Adipocyte (in vitro differentiated cells): ENCODE results near the gene KDR.

Experiments used
- DNase-seq: peaks from one replicate; pipeline ENCODE4 v3.0.0-alpha.2; 2015; ENCODE audit warnings: low read depth
- H3K27me3 ChIP-seq: replicated peaks from 2 replicates; pipeline ENCODE4 v1.7.0; 2013; ENCODE audit warnings: mild to moderate bottlenecking, low read length, moderate library complexity; ENCODE audit not compliant: control insufficient read depth, insufficient read depth
- H3K36me3 ChIP-seq: 2 replicates; pipeline ENCODE4 v1.7.0; 2013; ENCODE audit warnings: low read length, mild to moderate bottlenecking, moderate library complexity; ENCODE audit not compliant: control insufficient read depth, insufficient read depth, severe bottlenecking
- H3K4me1 ChIP-seq: 2 replicates; pipeline ENCODE4 v1.7.0; 2013; ENCODE audit warnings: mild to moderate bottlenecking, low read length, moderate library complexity; ENCODE audit not compliant: control insufficient read depth, insufficient read depth
- H3K4me3 ChIP-seq: 2 replicates; pipeline ENCODE4 v1.7.0; 2013; ENCODE audit warnings: mild to moderate bottlenecking, low read length, moderate library complexity
- H3K9ac ChIP-seq: 2 replicates; pipeline ENCODE4 v1.7.0; 2013; ENCODE audit warnings: mild to moderate bottlenecking, low read length, moderate library complexity
- H3K9me3 ChIP-seq: 2 replicates; pipeline ENCODE4 v1.7.0; 2013; ENCODE audit warnings: mild to moderate bottlenecking, low read length, moderate library complexity; ENCODE audit not compliant: control insufficient read depth

Gene KDR

DNA sequence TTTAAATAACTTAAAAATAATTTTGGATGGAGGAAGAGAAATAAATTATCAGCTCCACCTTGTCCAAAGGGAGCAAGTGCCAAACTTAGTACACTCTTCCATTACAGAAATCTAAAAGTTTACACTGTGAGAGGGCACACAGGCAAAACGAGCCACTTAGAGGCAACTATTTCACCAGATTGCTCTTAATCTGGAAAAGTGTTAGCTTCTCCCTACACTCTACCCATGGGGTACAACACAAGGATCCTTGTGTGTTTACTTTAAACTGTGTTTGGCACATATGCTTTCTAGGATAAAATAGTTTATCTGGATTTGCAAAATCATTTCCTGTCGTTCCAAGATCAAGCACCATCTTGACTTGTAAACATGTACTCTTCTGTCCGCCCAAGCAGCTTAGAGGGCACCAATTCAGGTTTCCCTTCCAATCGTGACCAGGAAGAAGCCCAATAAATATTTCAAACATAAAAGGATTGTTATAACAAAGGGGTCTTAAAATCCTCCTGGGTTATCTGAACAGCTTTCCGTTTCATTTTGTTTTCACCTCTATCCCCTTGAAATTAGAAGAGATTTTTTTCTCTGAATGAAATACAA is 29.0 kb upstream of the KDR start:
- H3K9ac ChIP-seq: no peak overlapping the region
- H3K9me3 ChIP-seq: no peaks in the 10 kb centered on the region
- H3K27me3 ChIP-seq: peaks cover 7% of the 10 kb centered on the region
- peaks cover 3% of the 10 kb centered on the region for H3K4me1 ChIP-seq
- DNase-seq: no peak
- H3K4me3 ChIP-seq: no peak overlapping the region
- no peaks in the 10 kb centered on the region for H3K36me3 ChIP-seq

DNA sequence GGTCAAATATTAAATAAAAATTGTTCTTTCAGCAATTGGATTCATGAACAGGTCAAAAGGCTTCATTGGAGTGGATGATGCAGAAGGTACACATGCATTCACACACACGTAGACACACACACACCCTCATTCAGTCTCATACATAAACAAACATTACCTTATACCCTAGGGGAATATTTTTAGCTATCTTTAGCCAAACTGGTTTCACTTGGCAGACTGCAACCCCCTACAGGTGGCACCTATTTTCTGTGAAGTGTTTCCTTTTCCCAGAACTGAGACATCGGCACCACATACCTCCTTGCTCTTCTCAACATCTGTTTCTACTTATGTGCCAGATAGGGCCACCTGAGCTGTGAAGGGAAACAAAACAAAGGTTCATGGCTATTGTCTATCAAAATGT is 18.5 kb upstream of the KDR start:
- peaks cover 2% of the 10 kb centered on the region for H3K27me3 ChIP-seq
- no peak for DNase-seq
- no peaks in the 10 kb centered on the region for H3K9me3 ChIP-seq
- no peak overlapping the region for H3K4me3 ChIP-seq
- no peak overlapping the region for H3K9ac ChIP-seq
- no peaks in the 10 kb centered on the region for H3K36me3 ChIP-seq
- no peaks in the 10 kb centered on the region for H3K4me1 ChIP-seq

DNA sequence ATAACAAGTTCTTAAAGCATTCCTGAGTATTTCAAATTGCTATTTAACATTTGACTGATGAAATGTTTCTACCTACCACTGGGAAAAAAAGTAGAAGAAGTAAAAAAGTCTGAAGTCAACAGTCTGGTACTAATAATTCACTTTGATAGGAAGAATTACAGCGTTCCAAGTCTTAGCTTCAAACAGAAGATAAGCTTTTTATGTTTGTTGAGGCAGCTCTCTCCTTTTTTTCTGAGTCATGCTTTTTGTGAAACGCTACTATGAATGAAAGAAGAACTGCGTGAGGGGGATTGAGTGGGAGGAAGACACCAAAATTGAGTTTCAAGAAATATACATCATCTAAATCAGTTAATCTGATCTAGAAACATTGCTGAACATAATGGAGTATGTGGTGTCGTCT is 13.0 kb upstream of the KDR start:
- Histone ChIP-seq H3K9me3 (no peaks in the 10 kb centered on the region), H3K4me1 (no peaks in the 10 kb centered on the region), H3K27me3 (no peaks in the 10 kb centered on the region), H3K9ac (no peak overlapping the region), H3K4me3 (no peak overlapping the region), H3K36me3 (no peaks in the 10 kb centered on the region)
- no peak for DNase-seq

- H3K4me1 ChIP-seq: no peaks in the 10 kb centered on the region
- no peaks in the 10 kb centered on the region for H3K9me3 ChIP-seq
- no peaks in the 10 kb centered on the region for H3K36me3 ChIP-seq
- no peaks in the 10 kb centered on the region for H3K27me3 ChIP-seq
- DNase-seq: no peak
- no peak overlapping the region for H3K4me3 ChIP-seq
- H3K9ac ChIP-seq: no peak overlapping the region
Observed at GRCh38 chr4:55136634-55137033, 11.2 kb upstream of the KDR start.

DNA sequence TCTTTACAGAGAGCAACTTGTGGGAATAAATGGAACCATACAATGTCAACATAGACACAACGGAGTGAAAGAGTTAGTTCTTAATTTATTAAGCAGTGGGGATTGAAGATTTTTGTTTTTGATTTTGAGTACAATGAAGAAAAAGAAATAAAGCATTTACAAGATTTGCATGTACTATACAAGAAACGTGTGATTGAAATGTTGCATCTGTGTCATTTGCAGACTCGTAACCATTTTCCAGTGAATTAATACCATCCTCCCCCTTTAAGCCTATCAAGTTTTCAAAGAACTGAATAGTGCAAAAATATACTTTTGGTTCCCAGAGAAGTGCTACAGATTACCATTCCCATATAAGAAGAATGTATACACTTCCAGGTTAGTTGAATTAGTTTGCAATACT is 8.6 kb upstream of the KDR start:
- H3K9ac ChIP-seq: no peak overlapping the region
- H3K9me3 ChIP-seq: no peaks in the 10 kb centered on the region
- no peak overlapping the region for H3K4me3 ChIP-seq
- no peaks in the 10 kb centered on the region for H3K36me3 ChIP-seq
- no peaks in the 10 kb centered on the region for H3K4me1 ChIP-seq
- no peaks in the 10 kb centered on the region for H3K27me3 ChIP-seq
- no peak for DNase-seq

DNA sequence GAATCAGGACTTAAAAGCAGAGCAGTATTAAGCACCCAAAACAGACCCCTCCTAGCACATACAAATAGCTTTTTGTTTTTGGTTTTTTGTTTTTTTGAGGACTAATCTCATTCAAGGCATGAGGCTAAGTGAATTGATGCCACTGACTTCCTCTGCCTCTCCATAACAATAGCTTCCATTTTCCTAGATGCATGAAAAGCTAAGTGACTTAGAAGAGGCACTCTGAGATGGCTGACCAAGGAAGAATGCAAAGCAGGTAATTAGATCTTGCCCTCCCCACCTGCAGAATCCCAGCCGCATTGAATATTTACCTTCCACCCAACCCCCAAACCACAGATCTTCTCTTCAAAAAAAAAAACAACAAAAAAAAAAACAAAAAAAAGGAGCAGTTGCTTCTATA is 7.4 kb upstream of the KDR start:
- no peak for DNase-seq
- Histone ChIP-seq H3K27me3 (no peaks in the 10 kb centered on the region), H3K36me3 (no peaks in the 10 kb centered on the region), H3K4me1 (no peaks in the 10 kb centered on the region), H3K4me3 (no peak overlapping the region), H3K9ac (no peak overlapping the region), H3K9me3 (peaks cover 5% of the 10 kb centered on the region)

DNA sequence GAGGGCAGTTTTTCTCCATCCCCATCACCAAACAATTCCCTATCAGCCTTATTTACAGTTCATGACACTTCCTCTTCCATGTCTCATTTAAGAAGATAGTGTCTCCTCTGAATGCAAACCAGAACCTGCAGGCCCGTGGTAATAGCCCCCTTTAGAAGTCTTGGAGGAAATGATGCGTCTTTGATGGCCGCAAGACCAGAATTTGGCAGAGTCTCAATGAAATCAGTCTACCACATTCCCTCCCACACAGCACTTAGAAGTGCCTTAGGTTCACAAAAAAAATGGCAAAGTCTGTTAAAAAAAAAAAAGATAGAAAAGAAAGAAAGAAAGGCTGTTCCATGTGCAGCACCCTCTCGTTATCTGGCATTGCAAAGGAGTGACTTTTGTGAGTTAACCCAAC is 2.1 kb upstream of the KDR start:
- H3K27me3 ChIP-seq: peaks cover 30% of the 10 kb centered on the region
- H3K9me3 ChIP-seq: peaks cover 5% of the 10 kb centered on the region
- H3K4me3 ChIP-seq: no peak overlapping the region
- no peaks in the 10 kb centered on the region for H3K36me3 ChIP-seq
- H3K4me1 ChIP-seq: peaks cover 3% of the 10 kb centered on the region
- no peak for DNase-seq
- no peak overlapping the region for H3K9ac ChIP-seq

DNA sequence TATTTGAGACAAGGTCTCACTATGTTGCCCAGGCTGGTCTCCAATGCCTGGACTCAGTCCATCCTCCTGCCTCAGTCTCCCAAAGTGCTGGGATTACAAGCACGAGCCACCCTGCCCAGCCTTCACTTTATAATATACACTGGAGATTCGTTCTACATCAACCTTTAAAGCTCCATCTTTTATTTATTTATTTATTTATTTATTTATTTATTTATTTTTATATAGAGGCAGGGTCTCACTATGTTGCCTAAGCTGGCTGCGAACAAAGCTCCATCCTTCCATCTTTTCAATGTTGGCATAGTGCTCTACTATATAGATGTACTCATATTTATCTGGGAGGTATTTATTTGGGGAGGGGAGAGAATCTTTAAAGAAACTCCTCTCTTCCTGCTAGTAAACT is 1.7 kb upstream of the KDR start:
- Histone ChIP-seq H3K9me3 (peaks cover 5% of the 10 kb centered on the region), H3K4me3 (no peak overlapping the region), H3K9ac (no peak overlapping the region), H3K4me1 (peaks cover 3% of the 10 kb centered on the region), H3K27me3 (peaks cover 30% of the 10 kb centered on the region), H3K36me3 (no peaks in the 10 kb centered on the region)
- DNase-seq: no peak

GRCh38 chr4:55125763-55126541 is 557 bp upstream of the KDR start:
- DNase-seq: peak; percentile 29
- Histone ChIP-seq H3K4me3 (peak overlapping the region; percentile 73), H3K27me3 (peaks cover 30% of the 10 kb centered on the region), H3K4me1 (peaks cover 3% of the 10 kb centered on the region), H3K9ac (no peak overlapping the region), H3K36me3 (no peaks in the 10 kb centered on the region), H3K9me3 (peaks cover 5% of the 10 kb centered on the region)

DNA sequence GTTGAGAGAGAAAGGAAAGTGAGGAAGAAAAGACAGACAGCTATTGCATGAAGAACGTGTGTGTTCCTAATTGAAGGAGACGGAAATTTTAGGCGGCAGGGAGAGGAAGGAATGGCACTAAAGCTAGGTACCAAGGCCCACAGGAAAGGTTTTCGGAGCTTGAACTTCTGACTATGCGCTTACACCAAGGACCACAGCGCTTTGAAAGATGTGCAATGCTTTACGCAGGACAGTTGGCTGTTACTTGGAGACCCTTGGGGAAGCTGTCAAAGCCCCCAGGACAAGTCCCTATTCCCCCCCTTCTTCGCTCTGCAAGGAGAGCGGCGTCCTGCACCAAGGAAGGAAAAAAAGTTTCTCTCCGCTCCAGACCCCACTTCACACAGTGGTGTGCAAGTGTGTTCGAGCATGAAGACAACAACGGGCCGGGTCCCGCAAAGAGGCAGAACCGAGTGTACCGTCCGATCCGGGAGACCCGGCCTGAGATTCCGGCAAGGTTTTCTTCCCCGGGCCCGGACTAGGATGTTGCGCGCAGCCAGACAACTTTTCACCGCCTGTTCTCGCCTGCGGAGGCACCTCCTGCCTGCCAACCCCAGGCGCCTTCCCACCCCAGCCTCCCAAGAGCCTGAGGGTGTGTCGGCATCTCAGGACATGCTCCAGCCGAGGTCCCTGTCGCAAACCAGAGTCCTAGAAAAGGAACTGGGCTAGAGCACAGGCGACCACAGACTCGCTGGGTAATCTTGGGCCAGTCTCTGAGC is 896 bp downstream of the KDR start:
- H3K4me3 ChIP-seq: peak overlapping the region; percentile 73
- DNase-seq: no peak

DNA sequence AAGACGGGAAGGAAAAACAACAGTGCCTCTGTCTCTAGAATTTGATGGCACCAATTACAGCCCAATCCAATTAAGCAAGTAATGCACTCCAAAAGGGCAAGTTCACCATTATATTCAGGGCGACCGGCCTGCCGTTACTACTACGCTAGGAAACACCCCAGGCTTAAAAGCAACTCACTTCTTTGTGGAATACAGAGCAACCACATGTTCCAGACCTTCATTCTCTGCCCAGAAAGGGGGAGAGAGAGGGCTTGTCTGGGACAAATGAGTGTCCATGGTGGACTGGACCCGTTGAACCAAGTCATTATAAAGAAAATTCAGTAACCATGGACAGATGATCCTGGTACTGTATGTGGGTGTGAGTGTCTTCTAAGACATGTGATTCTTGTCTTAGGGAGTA is 1.6 kb downstream of the KDR start:
- no peak for DNase-seq
- H3K4me3 ChIP-seq: no peak overlapping the region
- peaks cover 33% of the 10 kb centered on the region for H3K27me3 ChIP-seq
- H3K9me3 ChIP-seq: peaks cover 5% of the 10 kb centered on the region
- no peak overlapping the region for H3K9ac ChIP-seq
- no peaks in the 10 kb centered on the region for H3K36me3 ChIP-seq
- peaks cover 3% of the 10 kb centered on the region for H3K4me1 ChIP-seq

More for the DNA sequence above, 896 bp downstream of the KDR start:
- no peak overlapping the region for H3K9ac ChIP-seq
- peaks cover 33% of the 10 kb centered on the region for H3K27me3 ChIP-seq
- H3K4me1 ChIP-seq: peaks cover 3% of the 10 kb centered on the region
- peaks cover 5% of the 10 kb centered on the region for H3K9me3 ChIP-seq
- H3K36me3 ChIP-seq: no peaks in the 10 kb centered on the region
